Fibroblast of lung (primary cell): ENCODE results near the gene PBOV1.

ENCODE experiments used
- CTCF ChIP-seq, 2 donors: IDR thresholded peaks in 1 of 2; conservative IDR thresholded peaks in 1 of 2; 1 replicate in 1 of 2; 2 replicates in 1 of 2; pipeline ENCODE4 v1.5.1; 2011 to 2012; ENCODE audit warnings: low read length in 2 of 2, control low read depth in 1 of 2, inconsistent platforms in 1 of 2, low read depth in 1 of 2, mild to moderate bottlenecking in 1 of 2
- EZH2 ChIP-seq: IDR thresholded peaks from 2 replicates; pipeline ENCODE4 v1.5.1; 2012; ENCODE audit warnings: low read length, control low read depth, mild to moderate bottlenecking; ENCODE audit errors: missing control alignments

GRCh38 chr6:138257638-138258040, 39.3 kb upstream of the PBOV1 start:
- TF ChIP-seq EZH2 (no peak), CTCF (conservative IDR thresholded peaks at IDR 0.05 in 1 of 2, IDR thresholded peaks at IDR 0.05 in 1 of 2; ENCODE audit: low read depth in 1 of 2, low read length in 2 of 2) (no peak)
